ENCODE measurements around the gene OCA2.

The OCA2 gene

DNA sequence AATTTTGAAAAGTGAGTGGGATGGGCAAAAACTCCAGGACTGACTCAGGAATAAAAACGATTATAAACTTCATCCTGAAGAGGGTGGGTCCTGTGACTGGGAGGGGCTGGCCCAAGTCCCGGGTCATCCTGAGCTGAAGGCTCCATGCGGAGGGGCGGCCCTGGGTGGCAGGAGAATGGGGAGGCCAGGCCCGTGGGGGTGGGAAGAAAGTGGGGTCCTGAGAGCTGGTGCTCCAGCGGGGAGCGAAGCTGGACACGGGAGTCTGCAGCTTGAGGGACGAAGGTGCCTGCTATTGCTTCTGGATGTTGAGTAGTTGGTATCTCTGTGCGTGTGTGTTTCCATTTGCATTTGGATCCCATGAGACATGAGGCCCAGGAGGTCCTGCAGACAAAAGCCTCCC lies 4.7 kb upstream of the OCA2 start:
- no peak for DNase-seq

DNA sequence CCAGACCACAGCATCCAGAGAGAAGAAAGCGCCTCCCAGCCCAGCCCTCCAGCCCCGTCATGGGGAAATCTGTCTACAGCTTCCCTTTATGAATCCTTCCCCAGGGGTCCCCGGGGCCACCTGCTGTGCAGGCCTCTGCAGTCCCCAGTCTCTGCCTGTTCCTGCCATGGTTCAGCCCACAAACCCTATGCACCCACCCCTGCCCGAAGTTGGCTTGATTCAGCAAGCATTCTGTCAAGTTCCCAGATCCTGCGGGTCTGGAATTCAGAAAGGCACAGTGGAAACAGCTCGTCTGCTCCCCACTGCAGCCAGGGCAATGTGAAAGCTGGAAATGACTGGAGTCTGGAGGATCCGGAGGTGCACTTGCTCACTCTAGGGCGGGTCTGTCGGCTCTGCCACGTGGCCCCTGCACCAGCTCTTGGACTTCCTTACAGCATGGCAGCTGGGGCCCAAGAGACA lies 2.9 kb upstream of the OCA2 start:
- no peak for DNase-seq

DNA sequence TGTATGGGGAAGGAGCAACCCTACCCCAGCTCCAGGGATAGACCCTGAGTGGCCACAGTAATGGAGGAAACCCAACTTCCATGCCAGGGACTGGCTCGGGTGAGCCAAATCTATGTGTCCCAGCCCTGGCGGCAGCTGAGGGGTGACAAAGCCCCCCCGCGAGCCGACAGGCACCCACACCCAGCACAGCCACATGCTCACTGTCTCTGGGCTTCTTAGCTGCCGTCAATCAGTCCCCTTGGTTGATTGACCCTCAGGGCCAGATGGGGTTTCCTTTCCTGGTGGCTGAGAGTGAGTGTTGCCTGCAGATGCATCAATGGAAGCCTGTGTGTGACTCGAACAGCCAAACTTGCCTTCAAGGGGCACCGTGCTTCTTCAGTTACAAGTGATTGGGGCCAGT lies 2.1 kb upstream of the OCA2 start:
- DNase-seq: no peak

DNA sequence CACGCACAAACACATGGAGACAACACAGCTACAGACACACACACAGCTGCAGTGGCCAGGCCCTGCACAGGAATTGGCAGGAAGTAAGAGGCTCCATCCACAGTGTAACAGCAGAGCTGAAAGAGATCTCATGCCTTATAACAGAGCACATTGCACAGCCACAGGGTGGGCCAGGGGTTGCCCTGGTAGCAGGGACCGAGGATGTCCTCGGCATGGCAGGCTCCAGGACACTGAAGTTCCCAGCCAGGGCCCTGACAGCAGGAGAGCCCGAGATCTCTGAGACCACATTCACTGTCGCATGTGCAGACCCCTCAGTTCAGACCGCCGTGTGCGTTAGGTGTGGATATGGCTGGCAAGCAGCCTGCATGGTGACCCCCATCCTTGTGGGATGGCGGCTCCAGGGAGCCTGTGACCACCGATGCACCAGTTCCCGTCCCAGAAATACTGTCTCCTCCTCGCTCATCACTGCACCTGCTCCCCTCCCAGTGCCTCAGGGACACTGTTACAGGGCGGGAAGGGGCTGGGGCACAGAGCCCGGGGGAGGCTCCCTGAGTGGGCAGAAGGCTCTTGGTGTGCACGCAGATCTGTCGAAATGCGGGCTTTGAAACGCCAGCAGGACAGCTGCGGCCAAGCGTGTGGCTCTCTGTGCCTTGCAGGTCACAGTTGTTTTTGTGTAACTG lies 1.5 kb upstream of the OCA2 start:
- DNase-seq: no peak

DNA sequence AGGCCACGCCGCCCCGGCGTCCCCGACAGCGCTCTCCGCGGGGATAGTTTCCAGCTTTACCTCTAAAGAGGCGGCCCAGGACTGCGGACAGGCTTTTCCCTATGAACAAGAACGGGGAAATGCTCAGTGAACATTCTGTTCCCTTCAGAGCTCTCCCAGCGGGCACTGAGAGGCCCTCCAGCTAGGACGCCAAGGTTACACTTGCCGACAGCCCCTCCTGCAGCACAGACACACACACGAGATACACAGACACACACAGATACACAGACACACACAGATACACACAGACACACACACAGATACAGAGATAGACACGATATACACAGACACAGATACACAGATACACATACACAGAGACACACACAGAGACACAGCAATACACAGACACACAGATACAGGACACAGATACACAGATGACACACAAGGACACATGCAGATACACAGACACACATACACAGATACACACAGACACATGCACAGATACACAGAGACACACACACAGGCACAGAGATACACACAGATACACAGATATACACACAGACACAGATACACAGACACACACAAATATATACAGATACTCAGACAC lies 533 bp upstream of the OCA2 start:
- DNase-seq: no peak

DNA sequence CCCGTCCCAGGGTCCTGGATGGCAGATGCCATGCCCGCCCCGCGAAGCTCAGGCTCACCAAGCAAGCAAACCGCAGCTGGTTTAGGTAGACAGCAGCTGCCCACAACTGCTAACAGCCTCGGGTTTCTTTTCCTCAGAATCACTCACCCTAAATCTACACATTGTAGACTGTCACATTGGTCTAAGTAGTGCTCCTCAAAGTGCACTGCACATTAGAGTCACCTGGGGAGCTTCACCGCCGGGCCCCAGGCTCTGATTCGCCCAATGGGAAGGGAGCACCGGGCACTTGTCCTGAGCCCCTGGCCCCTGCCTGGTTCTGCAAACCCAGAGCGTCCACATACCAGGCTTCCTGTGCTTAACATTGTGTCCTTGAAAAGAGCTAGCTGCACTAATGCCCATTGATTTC lies 752 bp downstream of the OCA2 start:
- no peak for DNase-seq

DNA sequence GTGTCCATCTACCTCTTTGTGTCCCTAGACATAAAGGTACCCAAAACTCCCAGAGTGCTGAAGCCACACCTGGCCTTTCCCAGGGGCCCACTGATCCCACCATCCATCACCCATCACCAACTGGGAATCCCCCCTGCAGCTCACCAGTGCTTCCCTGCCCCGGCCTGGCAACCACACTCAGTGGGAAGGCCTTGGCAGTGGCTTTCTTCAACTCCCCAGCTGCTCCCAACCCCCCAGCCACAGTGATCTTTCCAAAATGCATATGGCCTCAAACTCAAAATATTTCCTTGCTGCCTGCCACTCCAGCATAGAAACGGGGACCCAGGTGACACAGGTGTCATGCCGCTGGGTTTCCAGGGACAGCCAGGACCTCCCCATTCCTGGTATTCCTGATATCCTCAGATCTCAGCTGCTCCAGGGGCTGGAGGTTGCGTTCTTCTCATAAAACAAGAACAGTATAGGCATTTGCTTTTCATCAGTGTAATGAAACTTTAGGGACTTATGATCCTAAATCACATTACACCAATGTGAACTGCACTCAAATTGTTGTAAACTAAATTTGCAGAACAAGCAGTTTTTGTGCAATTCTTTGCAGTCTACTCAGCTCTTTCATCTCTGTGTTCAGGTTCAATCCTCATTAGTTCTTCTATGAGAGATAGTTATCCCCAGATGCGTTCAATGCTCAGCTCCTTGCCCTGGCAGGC lies 1.3 kb downstream of the OCA2 start:
- no peak for DNase-seq

DNA sequence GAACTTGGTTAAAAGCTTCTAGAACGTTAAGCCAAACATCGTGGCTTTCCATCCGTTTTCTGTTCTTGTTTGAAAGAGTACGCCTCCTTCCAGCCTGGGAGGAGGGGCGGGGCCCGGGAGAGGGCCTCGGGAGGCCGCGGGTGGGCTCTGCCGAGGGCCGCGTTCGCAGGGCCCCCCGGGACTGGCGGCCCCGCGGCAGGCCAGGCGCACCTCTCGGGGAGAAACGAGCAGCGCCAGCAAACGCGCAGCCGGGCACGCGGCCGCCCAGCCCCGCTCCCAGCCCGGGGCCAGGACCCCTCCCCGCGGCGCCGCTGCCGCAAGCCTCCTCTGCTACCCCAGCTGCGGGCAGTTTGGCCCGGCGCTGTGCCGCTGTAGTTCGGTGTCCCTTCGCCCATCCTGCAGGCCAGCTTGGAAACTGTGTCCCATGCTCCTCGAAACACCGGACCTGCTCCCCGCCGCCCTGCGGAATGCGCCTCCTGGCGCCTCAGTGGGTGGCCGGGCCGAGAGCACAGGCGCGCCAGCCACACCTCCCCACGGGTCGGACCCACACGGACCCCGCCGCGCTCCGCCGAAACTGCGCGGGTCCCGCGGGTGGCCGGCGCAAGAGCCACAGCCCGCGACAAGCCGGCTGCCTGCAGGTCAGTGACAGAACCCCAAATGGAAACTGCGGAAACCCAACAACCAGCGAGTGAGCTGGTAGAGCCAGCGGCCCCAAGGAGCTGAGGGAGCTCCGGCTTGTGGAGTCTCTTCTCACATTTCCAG lies 2.3 kb downstream of the OCA2 start:
- no peak for DNase-seq

DNA sequence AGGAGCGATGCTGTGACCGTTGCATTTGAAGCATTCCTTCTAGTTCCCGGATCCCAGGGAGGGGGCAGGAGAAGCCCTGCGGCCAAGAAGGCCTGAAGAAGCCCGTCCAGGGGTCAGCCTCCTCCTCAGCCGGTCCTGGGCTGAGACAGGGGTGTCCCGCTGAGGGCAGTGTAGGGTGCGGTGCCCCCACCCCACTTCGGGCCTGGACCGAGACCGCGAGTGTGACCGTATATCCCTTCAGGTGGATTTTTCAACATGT lies 2.8 kb downstream of the OCA2 start:
- no peak for DNase-seq

DNA sequence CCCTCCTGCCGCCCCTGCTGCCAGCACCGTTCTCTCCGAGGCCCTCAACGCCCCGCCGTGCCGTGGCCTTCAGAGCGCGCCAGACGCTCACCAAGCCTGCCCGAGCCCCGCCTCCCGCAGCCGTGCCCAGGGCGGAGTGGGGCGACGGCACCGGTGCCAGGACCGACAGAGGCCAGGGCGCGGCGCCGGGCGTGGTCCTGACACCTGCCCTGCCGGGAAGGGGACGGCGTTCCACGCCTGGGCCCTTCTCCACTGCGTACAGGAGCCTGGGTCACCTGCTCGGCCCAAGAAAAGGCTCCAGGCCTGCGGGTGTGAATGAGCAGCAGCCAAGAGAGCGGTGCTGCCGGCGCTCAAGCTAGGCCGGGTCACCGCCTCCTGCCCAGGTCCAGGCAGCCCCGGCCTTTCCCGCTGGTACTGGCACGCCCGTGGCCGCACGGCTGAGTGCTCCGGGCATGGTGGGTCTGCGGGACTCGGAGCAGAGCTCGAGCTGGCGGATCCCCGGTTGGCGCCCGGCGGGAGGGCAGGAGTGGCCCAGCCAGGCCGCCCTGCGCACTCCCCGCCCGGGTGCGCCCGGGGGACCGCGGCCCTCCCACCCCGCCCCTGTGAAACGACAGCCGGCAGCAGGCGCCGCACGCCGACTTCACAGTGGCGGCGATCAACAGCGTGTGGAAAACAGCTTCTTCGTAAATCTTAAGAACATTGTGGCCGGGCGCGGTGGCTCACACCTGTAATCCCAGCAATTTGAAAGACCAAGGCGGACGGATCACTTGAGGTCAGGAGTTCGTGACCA lies 4.2 kb downstream of the OCA2 start:
- DNase-seq: no peak

DNA sequence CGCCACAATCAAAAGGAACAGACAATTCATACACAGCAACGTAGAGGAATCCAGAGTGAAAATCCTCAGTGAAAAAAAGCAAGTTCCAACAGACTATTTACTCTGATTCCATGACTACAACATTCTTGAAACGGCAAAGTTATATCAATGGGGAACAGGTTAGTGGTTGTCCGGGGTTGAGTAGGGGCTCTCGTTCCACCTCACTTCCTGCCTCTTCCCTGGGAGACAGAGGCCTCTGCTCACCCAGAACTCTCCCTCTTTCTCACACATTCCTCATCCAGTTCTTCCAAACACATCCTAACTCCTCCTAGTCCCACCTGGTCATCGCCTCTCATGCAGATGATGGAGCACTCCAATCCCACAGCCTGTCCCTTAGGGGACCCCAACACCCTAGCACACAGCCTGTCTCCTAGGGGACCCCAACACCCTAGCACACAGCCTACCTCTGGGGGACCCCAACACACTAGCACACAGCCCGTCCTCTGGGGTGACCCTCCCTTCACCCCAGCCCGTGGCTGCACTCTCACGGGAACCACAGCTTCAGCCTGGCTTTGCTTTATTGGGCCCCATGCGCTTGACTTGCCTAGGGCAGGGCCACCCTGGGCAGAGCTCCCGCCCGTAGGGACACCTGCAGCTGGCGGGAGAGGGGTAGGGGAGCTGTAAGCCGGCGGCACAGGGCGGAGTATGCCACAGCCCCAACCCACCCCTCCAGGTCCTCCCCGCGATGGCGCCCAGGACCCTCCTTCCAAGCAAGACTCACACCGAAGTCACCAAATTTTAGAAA lies 5.2 kb downstream of the OCA2 start:
- DNase-seq: no peak

DNA sequence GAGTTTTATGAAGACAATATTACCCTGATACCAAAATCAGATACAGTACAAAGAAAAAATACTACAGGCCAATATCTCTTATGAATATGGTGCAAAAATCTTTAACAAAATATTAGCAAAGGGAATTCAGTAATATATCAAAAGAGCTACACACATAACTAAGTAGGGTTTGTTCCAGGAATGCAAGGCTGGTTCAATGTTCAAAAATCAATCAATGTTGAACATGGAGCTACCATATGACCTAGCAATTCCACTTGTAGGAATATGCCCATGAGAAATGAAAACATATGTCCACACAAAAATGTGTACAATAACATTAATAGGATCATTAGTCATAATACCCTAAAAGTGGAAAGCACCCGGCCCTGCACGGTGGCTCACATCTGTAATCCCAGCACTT lies 7.8 kb downstream of the OCA2 start:
- no peak for DNase-seq

DNA sequence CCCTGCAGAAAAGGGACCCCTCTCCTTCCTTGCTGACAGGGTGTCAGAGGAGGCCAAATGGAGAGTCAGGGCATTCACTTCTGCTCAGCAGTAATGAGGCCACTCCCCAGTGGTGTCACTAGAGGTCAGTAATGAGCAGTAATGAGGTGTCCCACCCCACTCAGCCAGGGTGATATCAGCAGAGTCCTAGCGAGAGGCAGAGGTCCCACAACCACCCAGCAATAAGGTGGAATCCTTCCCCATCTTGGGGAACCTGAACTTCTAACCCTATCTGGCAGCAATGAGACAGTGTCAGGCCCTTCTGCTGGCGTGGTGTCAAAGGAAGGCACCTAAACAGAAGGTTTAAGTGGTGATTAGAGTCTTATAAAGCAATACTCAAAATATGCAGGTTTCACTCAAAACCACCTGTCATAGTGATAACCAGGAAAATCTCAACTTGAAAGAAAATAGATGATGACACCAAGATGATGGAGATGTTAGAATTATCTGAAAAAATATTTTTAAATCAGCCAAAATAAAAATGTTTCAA lies 12.9 kb downstream of the OCA2 start:
- peak; percentile 12 for DNase-seq

DNA sequence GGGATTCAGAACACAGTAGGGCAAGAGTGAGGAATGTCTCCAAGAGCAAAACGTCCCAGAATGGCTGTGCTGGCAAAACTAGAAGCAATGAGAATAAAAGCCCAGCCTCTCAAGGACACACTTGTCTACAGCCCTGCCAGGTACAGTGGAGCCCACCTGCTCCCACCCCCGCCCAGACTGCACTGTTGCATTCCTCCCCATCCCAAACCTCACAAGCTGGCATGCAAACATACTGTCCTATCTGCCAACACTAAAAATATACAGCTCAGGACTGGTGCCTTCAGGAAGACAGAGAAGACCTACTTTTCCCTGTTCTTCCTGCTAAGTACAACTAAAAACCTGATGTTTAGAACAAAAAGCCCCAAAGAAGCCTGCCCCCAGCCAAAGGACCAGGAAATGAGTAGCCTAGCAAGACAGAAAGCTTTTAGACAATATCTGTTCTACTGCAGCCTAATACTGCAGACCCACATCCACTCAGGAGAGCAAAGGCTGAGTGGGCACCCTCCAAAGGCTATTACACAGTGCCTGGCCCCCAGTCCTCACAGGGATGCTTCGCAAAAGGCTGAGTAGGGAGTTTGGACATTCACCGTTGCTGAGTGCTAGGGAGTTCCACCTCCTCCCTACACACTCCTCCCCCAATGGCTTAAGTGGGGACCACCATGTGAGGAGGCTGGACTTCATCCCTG lies 13.5 kb downstream of the OCA2 start:
- no peak for DNase-seq

DNA sequence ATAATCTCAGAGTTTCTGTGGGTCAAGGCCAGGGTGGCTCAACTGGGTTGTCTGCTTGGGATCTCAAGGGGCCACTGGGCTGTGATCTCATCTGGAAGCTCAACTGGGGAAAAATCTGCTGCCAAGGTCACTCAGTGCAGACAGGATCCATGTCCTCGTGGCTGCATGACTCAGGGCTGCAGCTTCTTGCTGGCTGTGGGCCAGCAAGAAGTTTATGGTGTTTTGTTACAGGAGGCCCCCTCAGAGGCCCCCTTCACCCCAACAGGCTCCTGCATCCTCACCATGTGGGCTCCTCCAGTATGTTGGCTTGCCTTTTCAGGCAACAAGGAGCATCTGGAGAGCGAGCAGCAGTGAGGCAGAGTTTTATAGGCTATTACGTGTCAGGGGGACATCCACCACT lies 14.6 kb downstream of the OCA2 start:
- no peak for DNase-seq

DNA sequence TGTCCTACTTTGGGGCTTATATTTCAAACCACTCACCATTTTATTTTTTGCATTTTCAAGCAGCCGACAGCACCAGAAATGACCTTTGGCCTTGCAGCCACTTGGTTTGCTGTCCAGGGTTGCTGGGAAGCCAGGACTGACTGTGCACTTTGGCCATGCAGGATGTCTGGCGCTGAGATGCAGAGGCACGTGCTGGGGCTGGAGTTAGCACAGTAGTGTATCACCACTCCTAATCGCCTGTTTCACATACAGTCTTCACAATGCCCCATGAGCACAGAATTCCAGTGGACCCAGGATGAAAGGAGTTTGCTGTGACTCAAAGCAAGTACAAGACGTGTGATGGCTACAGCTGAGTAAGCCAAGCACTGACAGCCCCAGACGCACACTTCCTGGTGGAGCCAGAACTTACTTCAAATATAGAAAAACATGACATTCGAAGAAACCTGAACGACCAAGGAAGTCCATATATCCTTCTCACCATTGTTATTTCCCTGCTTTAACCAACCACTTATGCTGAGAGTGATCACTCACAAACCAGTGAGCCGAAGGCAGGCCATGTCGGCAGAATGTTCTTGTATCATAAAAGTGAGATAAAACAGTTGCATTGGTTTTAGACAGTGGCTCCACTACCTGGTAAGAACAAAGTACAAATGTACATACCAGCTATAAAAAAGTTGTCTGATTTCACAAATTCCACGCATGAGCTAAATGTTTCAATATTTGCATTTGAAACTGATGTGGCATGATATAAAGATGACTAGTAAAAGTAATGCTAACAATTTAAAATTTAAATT lies 16.0 kb downstream of the OCA2 start:
- no peak for DNase-seq

DNA sequence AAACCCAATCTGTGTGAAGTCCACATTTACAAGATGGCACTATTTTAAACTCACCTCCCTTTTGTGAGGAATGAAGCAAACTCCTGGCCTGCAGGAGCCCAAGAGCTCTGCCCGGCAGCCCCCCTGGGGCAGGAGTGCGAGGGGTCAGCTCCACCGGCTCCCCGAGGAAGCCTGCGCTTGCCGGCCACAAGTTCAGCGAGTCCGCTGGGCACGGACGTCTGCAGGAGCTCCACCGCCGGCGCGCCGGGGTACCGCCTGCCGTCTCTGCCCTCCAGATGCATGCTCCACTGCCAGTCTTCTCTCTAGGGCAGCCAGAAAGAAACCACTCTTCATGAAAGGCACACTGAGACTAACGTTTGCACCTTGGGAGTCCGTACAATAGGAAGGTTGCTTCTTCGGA lies 17.5 kb downstream of the OCA2 start:
- DNase-seq: no peak

DNA sequence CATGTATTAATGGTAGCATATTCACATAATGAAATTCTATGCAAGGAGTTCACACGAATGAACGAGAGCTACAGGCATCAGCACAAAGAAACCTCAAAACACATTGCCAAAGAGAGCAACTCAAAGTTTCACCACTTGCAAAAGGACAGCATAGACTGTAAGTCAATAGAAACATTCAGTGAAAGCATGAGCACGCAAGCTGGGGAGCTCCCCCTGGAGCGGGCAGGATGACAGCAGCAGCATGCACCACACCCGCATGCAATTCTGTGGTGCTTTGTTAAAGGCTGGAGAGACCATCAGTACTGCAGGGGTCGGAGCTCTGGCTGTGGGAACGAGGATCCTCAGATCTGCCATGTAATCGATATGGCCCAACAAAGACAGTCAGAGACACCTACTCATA lies 18.7 kb downstream of the OCA2 start:
- no peak for DNase-seq

DNA sequence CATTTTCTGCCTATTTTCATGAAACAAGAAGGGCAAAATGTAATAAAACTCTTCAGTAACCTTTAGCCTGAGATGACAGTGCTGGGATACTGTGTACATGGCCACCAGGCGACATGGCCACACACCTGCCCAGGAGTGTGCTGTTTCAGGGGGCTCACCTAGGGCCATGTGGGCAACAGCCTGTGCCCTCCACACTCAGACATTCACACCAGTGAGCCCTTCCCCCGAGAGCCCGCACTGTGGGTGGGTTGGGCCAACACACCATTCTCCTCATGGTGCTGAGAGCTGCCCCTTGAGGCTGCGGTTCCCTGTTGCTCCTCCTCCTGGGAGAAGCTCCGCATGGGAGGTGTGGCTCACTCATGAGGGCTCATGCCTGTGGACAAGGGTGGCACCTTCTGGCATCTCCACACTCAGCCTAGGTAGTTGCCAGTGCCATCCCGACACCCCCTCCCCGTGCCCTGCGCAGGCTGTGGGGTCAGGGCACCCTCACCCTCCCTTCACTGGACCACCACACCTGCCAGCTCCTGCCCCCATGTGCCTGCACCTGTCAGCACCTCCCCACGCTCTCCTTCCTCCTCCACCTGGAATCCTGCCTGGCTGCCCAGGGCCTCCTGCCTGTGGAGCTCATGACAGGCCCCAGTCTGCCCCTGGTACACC lies 19.7 kb downstream of the OCA2 start:
- DNase-seq: no peak

DNA sequence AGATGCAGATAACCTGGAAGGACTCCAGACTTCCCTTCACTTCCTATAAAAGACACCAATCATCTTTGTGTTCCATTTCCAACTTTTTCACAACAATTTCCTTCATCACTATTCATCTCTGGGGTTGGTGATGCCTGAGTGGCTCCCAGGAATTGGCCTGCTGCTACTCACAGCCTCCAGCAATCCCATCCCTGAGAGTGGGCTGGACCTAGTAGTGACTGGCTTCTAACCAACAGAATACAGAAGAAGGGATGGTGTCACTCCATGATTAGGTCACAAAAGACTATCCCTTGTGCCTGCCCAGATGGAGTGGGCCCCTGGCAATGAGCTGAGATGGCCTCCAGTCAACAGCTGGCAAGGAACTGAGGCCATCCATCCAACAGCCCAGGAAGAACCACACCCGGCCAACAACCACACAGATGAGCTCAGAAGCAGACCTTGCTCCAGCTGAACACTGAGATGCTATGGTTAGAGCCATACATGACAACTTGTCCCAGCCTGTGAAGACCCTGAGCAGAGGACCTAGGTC lies 20.9 kb downstream of the OCA2 start:
- DNase-seq: no peak
